Measurements from ENCODE around the gene NLGN3. TPM values are rescaled to one million over a fixed set of nuclear protein-coding genes. Genes with fewer than 3 reads are reported as not detected.
"Not testable (repeated sequence)": the region's sequence is repeated elsewhere in the genome, so short reads cannot be mapped to it uniquely, and the experiment has no call there.

Gene NLGN3
- polyA plus RNA-seq, 12 donors = 2.4 to 9.7 (median 3.3) TPM; not detected in 1

- DNase-seq = no peak
Observed at GRCh38 chrX:71169586-71169985, 24.9 kb downstream of the NLGN3 start.

GRCh38 chrX:71170660-71171059 is 26.0 kb downstream of the NLGN3 start:
- DNase-seq = no peak

- no peak for DNase-seq
Observed at GRCh38 chrX:71171110-71171801, 26.6 kb downstream of the NLGN3 start.

- DNase-seq = no peak
Observed at GRCh38 chrX:71173440-71173839, 28.8 kb downstream of the NLGN3 start.

- DNase-seq = no peak
Observed at GRCh38 chrX:71174795-71175194, 30.2 kb downstream of the NLGN3 start.

- no peak for DNase-seq
Observed at GRCh38 chrX:71175531-71175930, 30.9 kb downstream of the NLGN3 start.

GRCh38 chrX:71177327-71177726 is 32.7 kb downstream of the NLGN3 start:
- DNase-seq = no peak

GRCh38 chrX:71178908-71179307 is 34.3 kb downstream of the NLGN3 start:
- peak; percentile 76 for DNase-seq

GRCh38 chrX:71180579-71181265 is 36.1 kb downstream of the NLGN3 start:
- DNase-seq = not testable (repeated sequence)

GRCh38 chrX:71181558-71181909 is 36.9 kb downstream of the NLGN3 start:
- DNase-seq = no peak

GRCh38 chrX:71181910-71182799 is 37.5 kb downstream of the NLGN3 start:
- DNase-seq = peak; percentile 90

GRCh38 chrX:71182871-71183270 is 38.2 kb downstream of the NLGN3 start:
- peak; percentile 11 for DNase-seq

GRCh38 chrX:71183341-71183740 is 38.7 kb downstream of the NLGN3 start:
- peak; percentile 40 for DNase-seq

- DNase-seq = no peak
Observed at GRCh38 chrX:71184092-71184491, 39.5 kb downstream of the NLGN3 start.

- DNase-seq = no peak
Observed at GRCh38 chrX:71184803-71185495, 40.3 kb downstream of the NLGN3 start.

- DNase-seq = no peak
Observed at GRCh38 chrX:71191248-71191647, 46.6 kb downstream of the NLGN3 start.

- no peak for DNase-seq
Observed at GRCh38 chrX:71195964-71196649, 51.5 kb downstream of the NLGN3 start.

GRCh38 chrX:71198066-71198465 is 53.4 kb downstream of the NLGN3 start:
- DNase-seq = no peak

- no peak for DNase-seq
Observed at GRCh38 chrX:71199252-71200008, 54.8 kb downstream of the NLGN3 start.

- DNase-seq = no peak
Observed at GRCh38 chrX:71210816-71211215, 66.2 kb downstream of the NLGN3 start.

GRCh38 chrX:71212536-71212935 is 67.9 kb downstream of the NLGN3 start:
- no peak for DNase-seq
